Vagina (tissue), 2 donors: Measurements from ENCODE around the gene RFK. TPM values are rescaled to one million over a fixed set of nuclear protein-coding genes. Genes with fewer than 3 reads are reported as not detected.

ENCODE experiments used
- DNase-seq, 2 donors: peaks; one replicate each; pipeline ENCODE4 v3.0.0-alpha.2; 2017; ENCODE audit errors: extremely low spot score in 2 of 2
- H3K27ac ChIP-seq: fragments of 200-600 bp; sonication (generic); one replicate; pipeline ENCODE4 v1.5.1; 2019
- H3K27me3 ChIP-seq: fragments of 200-600 bp; sonication (generic); one replicate; pipeline ENCODE4 v1.5.1; 2019
- H3K36me3 ChIP-seq, 2 donors: fragments of 200-600 bp; sonication (generic); one replicate each; pipeline ENCODE4 v1.5.1; 2017 to 2019
- H3K4me1 ChIP-seq: fragments of 200-600 bp; sonication (generic); one replicate; pipeline ENCODE4 v1.5.1; 2019
- H3K4me3 ChIP-seq, 2 donors: fragments of 200-600 bp; sonication (generic); 1 replicate in 1 of 2; 2 replicates in 1 of 2; pipeline ENCODE4 v1.5.1; 2016 to 2019
- H3K9me3 ChIP-seq: fragments of 200-600 bp; sonication (generic); one replicate; pipeline ENCODE4 v1.5.1; 2019
- POLR2A ChIP-seq, 2 donors: fragments of 450-650 bp; IDR thresholded peaks; one replicate each; pipeline ENCODE4 v1.6.1; 2017; ENCODE audit warnings: antibody characterized with exemption in 2 of 2, mild to moderate bottlenecking in 2 of 2, moderate library complexity in 2 of 2
- POLR2AphosphoS5 ChIP-seq, 2 donors: sonication (generic); formaldehyde crosslinking; IDR thresholded peaks; one replicate each; pipeline ENCODE4 v1.9.0; 2017; ENCODE audit warnings: antibody characterized with exemption in 2 of 2, mild to moderate bottlenecking in 2 of 2, low read depth in 1 of 2; ENCODE audit not compliant: insufficient read depth in 1 of 2
- intact Hi-C: fragments of 100-400 bp; cut with DNase I; formaldehyde crosslinking; loops from one replicate; pipeline ENCODE4 v1.15.1; 2023
- total RNA-seq: library from RNA; depleted of rRNA; stranded (reverse); fragments of >200 nt; gene quantifications from one replicate; pipeline ENCODE4 v1.2.3, GENCODE V29; 2016
- TF ChIP-seq, protein P1 (sequence below), 3 experiments: fragments of 450-650 bp in 2 of 3; fragments of 200-600 bp in 1 of 3; sonication (generic) in 1 of 3; IDR thresholded peaks; one replicate each; pipeline ENCODE4 v1.5.1; 2017 to 2019; ENCODE audit warnings: antibody characterized with exemption in 3 of 3, mild to moderate bottlenecking in 2 of 3, moderate library complexity in 2 of 3

Gene RFK
- total RNA-seq, 1 donor from 2014 or later = 16.7 TPM

DNA sequence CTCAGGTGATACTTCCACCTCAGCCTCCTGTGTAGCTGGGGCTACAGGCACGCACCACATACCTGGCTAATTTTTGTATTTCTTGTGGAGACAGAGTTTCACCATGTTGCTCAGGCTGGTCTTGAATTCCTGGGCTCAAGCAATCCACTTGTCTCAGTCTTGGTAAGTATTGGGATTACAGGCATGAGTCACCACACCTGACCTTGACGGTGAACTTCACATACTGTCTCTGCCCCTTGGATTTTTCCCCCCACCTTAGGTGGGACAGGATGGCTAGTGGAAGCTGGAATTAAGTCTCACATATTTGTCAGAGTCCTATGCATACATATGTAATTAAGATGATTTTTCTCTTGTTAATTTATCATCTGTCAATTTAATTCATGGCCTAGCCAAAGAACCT lies 20.9 kb upstream of the RFK start:
- Histone ChIP-seq H3K4me3 (no peak overlapping the region), H3K4me1 (no peaks in the 10 kb centered on the region), H3K27me3 (no peaks in the 10 kb centered on the region), H3K27ac (no peak overlapping the region), H3K36me3 (no peaks in the 10 kb centered on the region), H3K9me3 (no peaks in the 10 kb centered on the region)
- TF ChIP-seq POLR2AphosphoS5 (IDR thresholded peaks at IDR 0.05; ENCODE audit: insufficient read depth in 1 of 2, low read depth in 1 of 2) (no peak), POLR2A (IDR thresholded peaks at IDR 0.05) (no peak)
- TF ChIP-seq, protein P1, sequence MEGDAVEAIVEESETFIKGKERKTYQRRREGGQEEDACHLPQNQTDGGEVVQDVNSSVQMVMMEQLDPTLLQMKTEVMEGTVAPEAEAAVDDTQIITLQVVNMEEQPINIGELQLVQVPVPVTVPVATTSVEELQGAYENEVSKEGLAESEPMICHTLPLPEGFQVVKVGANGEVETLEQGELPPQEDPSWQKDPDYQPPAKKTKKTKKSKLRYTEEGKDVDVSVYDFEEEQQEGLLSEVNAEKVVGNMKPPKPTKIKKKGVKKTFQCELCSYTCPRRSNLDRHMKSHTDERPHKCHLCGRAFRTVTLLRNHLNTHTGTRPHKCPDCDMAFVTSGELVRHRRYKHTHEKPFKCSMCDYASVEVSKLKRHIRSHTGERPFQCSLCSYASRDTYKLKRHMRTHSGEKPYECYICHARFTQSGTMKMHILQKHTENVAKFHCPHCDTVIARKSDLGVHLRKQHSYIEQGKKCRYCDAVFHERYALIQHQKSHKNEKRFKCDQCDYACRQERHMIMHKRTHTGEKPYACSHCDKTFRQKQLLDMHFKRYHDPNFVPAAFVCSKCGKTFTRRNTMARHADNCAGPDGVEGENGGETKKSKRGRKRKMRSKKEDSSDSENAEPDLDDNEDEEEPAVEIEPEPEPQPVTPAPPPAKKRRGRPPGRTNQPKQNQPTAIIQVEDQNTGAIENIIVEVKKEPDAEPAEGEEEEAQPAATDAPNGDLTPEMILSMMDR (IDR thresholded peaks at IDR 0.05) = no peak
- DNase-seq = no peak
- intact Hi-C loops = no loop called here

DNA sequence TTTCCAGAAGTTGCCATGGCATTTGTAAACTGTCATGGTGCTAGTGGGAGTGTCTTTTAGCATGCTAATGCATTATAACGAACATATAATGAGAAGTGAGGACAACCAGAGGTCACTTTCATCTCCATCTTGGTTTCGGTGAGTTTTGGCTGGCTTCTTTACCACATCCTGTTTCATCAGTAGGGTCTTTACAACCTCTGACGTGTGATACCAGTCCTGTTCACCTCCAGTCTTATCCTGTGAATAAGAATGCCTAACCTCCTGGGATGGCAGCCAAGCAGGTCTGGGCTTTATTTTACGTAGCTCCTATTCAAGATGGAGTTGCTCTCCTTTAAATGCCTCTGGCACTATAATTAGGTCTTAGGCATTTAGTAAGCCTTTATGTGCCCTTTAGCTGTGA lies 20.4 kb upstream of the RFK start:
- Histone ChIP-seq H3K9me3 (no peaks in the 10 kb centered on the region), H3K27me3 (no peaks in the 10 kb centered on the region), H3K36me3 (no peaks in the 10 kb centered on the region), H3K4me1 (no peaks in the 10 kb centered on the region), H3K4me3 (no peak overlapping the region), H3K27ac (no peak overlapping the region)
- DNase-seq = no peak
- TF ChIP-seq, protein P1 (IDR thresholded peaks at IDR 0.05) = no peak
- TF ChIP-seq POLR2AphosphoS5 (IDR thresholded peaks at IDR 0.05; ENCODE audit: insufficient read depth in 1 of 2, low read depth in 1 of 2) (no peak), POLR2A (IDR thresholded peaks at IDR 0.05) (no peak)
- intact Hi-C loops = no loop called here

DNA sequence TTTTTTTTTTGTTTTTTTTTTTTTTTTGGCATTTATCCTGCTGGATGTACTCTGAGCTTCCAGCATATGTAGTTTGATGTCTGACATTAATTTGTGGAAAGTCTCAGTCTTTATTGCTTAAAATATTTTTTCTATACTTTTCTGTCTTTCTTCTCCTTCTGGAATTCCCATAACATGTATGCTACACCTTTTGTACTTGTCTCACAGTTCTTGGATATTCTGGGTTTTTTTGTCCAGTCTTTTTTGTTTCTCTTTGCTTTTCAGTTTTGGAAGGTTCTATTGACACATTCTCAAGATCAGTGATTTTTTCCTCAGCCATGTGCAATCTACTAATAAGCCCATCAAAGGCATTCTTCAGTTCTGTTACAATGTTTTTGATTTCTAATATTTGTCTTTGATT lies 19.4 kb upstream of the RFK start:
- H3K4me1 ChIP-seq = no peaks in the 10 kb centered on the region
- H3K27me3 ChIP-seq = no peaks in the 10 kb centered on the region
- DNase-seq = no peak
- TF ChIP-seq, protein P1 (IDR thresholded peaks at IDR 0.05) = no peak
- TF ChIP-seq POLR2A (IDR thresholded peaks at IDR 0.05) = no peak
- no peak for TF ChIP-seq POLR2AphosphoS5 (IDR thresholded peaks at IDR 0.05; ENCODE audit: insufficient read depth in 1 of 2, low read depth in 1 of 2)
- intact Hi-C loops = no loop called here
- H3K9me3 ChIP-seq = no peaks in the 10 kb centered on the region
- H3K27ac ChIP-seq = no peak overlapping the region
- no peaks in the 10 kb centered on the region for H3K36me3 ChIP-seq
- H3K4me3 ChIP-seq = no peak overlapping the region

DNA sequence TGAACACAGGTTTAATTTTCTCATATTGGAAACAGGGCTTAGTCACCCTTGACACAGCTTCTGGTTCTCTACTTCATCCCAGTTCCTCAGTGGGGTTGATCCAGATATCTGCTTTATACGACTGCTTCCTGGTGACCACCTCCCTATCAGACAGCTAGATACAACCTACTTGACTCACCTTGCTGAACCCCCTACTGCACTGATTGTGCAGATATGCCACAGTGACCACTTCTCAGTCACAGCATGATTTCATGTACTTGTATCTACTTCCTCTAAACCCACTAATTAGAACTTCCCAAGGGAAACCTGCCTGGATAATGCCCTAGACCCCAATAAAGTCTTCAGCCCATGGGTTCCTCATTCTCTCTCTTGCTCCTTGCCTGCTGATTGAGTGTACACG lies 18.4 kb upstream of the RFK start:
- DNase-seq = no peak
- Histone ChIP-seq H3K27me3 (no peaks in the 10 kb centered on the region), H3K4me3 (no peak overlapping the region), H3K4me1 (no peaks in the 10 kb centered on the region), H3K36me3 (no peaks in the 10 kb centered on the region), H3K27ac (no peak overlapping the region), H3K9me3 (no peaks in the 10 kb centered on the region)
- intact Hi-C loops = no loop called here
- TF ChIP-seq, protein P1 (IDR thresholded peaks at IDR 0.05) = no peak
- TF ChIP-seq POLR2AphosphoS5 (IDR thresholded peaks at IDR 0.05; ENCODE audit: insufficient read depth in 1 of 2, low read depth in 1 of 2) (no peak), POLR2A (IDR thresholded peaks at IDR 0.05) (no peak)

DNA sequence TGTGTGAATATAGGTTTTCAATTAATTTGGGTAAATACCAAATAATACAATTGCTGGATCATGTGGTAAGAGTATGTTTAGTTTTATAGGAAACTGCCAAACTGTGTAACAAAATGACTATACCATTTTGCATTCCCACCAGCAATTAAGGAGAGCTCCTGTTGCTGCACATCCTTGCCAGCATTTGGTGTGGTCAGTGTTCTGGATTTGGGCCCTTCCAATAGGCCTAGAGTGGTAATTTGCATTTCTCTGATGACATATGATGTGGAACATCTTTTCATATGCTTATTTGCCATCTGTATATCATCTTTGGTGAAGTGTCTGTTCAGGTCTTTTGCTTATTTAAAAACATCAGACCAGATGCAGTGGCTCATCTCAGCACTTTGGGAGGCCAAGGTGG lies 11.6 kb upstream of the RFK start:
- Histone ChIP-seq H3K36me3 (no peaks in the 10 kb centered on the region), H3K27ac (no peak overlapping the region), H3K9me3 (no peaks in the 10 kb centered on the region), H3K4me3 (no peak overlapping the region), H3K27me3 (no peaks in the 10 kb centered on the region), H3K4me1 (no peaks in the 10 kb centered on the region)
- intact Hi-C loops = no loop called here
- TF ChIP-seq POLR2AphosphoS5 (IDR thresholded peaks at IDR 0.05; ENCODE audit: insufficient read depth in 1 of 2, low read depth in 1 of 2) (no peak), POLR2A (IDR thresholded peaks at IDR 0.05) (no peak)
- TF ChIP-seq, protein P1 (IDR thresholded peaks at IDR 0.05) = no peak
- DNase-seq = no peak
